ENCODE measurements around the gene TMC7.

The TMC7 gene

DNA sequence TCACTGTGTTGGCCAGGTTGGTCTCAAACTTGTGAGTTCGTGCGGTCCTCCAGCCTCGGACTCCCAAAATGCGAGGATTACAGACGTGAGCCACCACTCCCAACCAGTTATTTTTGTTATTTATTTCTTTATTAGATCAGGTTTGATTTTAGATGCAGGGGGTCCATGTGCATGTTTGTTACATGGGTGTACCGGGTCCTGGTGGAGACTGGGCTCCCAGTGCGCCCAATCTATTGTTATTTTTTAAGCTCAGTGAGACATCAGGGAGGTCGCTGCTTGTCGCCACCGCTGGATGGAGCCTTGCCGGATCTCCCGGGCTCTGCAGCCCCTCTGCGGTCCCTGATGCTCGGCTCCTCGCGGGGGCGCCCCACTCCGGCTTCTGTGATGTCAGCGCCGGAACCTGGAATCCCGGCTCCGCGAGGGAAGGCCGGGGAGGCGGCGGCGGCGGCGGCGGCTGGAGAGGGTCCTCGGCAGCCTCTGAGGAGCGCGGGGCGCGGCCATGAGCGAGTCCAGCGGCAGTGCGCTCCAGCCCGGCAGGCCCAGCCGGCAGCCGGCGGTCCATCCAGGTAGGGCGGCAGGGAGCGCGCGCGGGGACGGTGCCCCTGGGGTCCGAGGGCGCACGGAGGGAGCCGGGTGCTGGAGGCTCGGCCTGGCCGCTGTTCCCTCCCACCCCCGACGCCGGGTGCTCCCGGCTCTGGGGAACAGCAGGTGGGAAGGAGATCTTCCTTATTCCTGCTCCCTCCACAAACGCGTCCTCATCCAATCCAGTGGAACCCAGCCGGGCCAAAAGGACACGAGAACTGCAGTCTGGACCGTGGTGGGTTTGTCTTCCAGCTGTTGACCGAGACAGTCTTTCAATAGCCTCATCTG, at the start of gene TMC7:
Gene TMC7, plus strand, starts transcription at position 370 of the 870 bp plus-strand sequence. Its CDS starts 130 bp downstream, at position 500.
- TF ChIP-seq, protein P1, sequence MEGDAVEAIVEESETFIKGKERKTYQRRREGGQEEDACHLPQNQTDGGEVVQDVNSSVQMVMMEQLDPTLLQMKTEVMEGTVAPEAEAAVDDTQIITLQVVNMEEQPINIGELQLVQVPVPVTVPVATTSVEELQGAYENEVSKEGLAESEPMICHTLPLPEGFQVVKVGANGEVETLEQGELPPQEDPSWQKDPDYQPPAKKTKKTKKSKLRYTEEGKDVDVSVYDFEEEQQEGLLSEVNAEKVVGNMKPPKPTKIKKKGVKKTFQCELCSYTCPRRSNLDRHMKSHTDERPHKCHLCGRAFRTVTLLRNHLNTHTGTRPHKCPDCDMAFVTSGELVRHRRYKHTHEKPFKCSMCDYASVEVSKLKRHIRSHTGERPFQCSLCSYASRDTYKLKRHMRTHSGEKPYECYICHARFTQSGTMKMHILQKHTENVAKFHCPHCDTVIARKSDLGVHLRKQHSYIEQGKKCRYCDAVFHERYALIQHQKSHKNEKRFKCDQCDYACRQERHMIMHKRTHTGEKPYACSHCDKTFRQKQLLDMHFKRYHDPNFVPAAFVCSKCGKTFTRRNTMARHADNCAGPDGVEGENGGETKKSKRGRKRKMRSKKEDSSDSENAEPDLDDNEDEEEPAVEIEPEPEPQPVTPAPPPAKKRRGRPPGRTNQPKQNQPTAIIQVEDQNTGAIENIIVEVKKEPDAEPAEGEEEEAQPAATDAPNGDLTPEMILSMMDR (IDR thresholded peaks at IDR 0.05; ENCODE audit: poor library complexity, severe bottlenecking): peak; percentile 98
- Histone ChIP-seq H3K36me3 (ENCODE audit: low read depth) (no peaks in the 10 kb centered on the region), H3K27ac (ENCODE audit: poor library complexity, severe bottlenecking) (peak within 1 kb of the TSS; percentile 55), H3K9me3 (ENCODE audit: severe bottlenecking) (no peaks in the 10 kb centered on the region), H3K27me3 (ENCODE audit: insufficient read depth, poor library complexity, severe bottlenecking) (no peaks in the 10 kb centered on the region), H3K4me1 (ENCODE audit: insufficient read depth, poor library complexity, severe bottlenecking) (no peaks in the 10 kb centered on the region), H3K4me3 (ENCODE audit: severe bottlenecking) (peak within 1 kb of the TSS; percentile 54)
- DNase-seq (ENCODE audit: low spot score) (peak; percentile 89), ATAC-seq (ENCODE audit: low read depth) (peak; percentile 93)

DNA sequence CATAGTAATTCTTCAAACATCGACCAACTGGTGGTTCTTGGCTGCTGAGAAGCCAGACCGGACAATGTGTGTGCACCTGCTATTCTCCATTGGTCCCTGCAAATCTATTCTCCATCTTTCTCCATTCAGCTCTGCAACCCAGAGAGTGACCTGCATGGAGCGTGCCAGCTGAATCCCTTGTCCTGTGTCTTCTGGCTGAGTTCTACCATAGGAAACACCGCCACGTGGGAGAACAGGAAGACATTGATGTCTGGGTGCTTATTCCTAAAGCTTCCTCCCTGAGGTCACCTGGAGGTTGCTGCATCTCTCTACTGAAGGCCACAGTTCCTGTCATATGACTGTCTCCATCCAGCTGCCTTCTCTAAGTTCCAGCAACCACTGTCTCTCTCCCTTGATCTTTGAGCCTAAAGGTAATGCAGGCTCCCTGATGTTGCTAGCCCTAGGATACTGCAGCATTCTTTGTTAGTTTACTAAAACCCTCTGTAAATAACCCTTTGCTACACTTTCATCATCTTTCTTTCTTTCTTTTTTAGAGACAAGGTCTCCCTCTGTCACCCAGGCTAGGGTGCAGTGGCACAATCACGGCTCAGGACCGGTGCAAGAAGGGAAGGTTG, 46.9 kb upstream of the TMC7 start:
- Histone ChIP-seq H3K9me3 (ENCODE audit: severe bottlenecking) (no peaks in the 10 kb centered on the region), H3K4me1 (ENCODE audit: insufficient read depth, poor library complexity, severe bottlenecking) (peaks cover 11% of the 10 kb centered on the region), H3K36me3 (ENCODE audit: low read depth) (no peaks in the 10 kb centered on the region), H3K27ac (ENCODE audit: poor library complexity, severe bottlenecking) (no peak overlapping the region), H3K4me3 (ENCODE audit: severe bottlenecking) (no peak overlapping the region), H3K27me3 (ENCODE audit: insufficient read depth, poor library complexity, severe bottlenecking) (no peaks in the 10 kb centered on the region)
- no peak for DNase-seq (ENCODE audit: low spot score)
- no peak for ATAC-seq (ENCODE audit: low read depth)
- TF ChIP-seq, protein P1 (IDR thresholded peaks at IDR 0.05; ENCODE audit: poor library complexity, severe bottlenecking): no peak

DNA sequence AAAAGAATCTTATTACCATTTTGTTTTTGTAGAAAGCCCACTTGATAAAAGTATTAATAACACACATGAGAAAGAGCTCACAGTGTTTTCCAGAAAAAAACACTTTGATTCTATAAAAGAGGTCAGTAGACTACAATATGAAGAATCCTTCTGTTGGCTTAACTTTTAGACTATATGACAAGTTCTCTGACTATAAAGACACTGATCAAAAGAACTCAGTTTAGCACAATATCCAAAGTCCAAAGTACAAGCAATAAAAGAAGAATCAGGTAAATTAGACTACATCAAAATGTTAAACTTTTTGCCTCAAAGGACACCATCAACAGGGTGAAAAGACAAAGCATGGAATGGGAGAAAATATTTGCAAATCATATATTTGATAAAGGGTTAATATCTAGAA, 46.3 kb upstream of the TMC7 start:
- Histone ChIP-seq H3K4me3 (ENCODE audit: severe bottlenecking) (no peak overlapping the region), H3K27me3 (ENCODE audit: insufficient read depth, poor library complexity, severe bottlenecking) (no peaks in the 10 kb centered on the region), H3K9me3 (ENCODE audit: severe bottlenecking) (no peaks in the 10 kb centered on the region), H3K4me1 (ENCODE audit: insufficient read depth, poor library complexity, severe bottlenecking) (peaks cover 10% of the 10 kb centered on the region), H3K36me3 (ENCODE audit: low read depth) (no peaks in the 10 kb centered on the region), H3K27ac (ENCODE audit: poor library complexity, severe bottlenecking) (no peak overlapping the region)
- DNase-seq (ENCODE audit: low spot score) (no peak), ATAC-seq (ENCODE audit: low read depth) (no peak)
- TF ChIP-seq, protein P1 (IDR thresholded peaks at IDR 0.05; ENCODE audit: poor library complexity, severe bottlenecking): no peak

DNA sequence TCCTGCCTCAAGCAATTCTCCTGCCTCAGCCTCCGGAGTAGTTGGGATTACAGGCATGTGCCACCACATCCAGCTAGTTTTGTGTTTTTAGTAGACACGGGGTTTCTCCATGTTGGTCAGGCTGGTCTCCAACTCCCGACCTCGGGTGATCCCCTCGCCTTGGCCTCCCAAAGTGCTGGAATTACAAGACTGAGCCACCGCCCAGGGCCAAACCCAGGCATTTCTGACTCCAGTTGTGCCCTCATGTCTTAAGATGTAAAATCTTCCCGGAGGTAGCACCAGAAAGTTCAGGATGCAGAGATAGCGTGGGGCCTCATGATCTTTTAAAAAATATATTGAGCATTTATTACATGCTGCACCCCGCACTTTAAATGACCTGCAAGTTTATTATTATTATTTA, 44.7 kb upstream of the TMC7 start:
- ATAC-seq (ENCODE audit: low read depth) (no peak), DNase-seq (ENCODE audit: low spot score) (no peak)
- Histone ChIP-seq H3K36me3 (ENCODE audit: low read depth) (no peaks in the 10 kb centered on the region), H3K4me3 (ENCODE audit: severe bottlenecking) (no peak overlapping the region), H3K9me3 (ENCODE audit: severe bottlenecking) (no peaks in the 10 kb centered on the region), H3K27ac (ENCODE audit: poor library complexity, severe bottlenecking) (no peak overlapping the region), H3K27me3 (ENCODE audit: insufficient read depth, poor library complexity, severe bottlenecking) (no peaks in the 10 kb centered on the region), H3K4me1 (ENCODE audit: insufficient read depth, poor library complexity, severe bottlenecking) (peaks cover 8% of the 10 kb centered on the region)
- TF ChIP-seq, protein P1 (IDR thresholded peaks at IDR 0.05; ENCODE audit: poor library complexity, severe bottlenecking): no peak
